A172 (cell line): Measurements from ENCODE around the gene CBARP. TPM values are rescaled to one million over a fixed set of nuclear protein-coding genes. Genes with fewer than 3 reads are reported as not detected.
"Not testable (repeated sequence)": the region's sequence is repeated elsewhere in the genome, so short reads cannot be mapped to it uniquely, and the experiment has no call there.

Experiments
- DNase-seq: peaks from one replicate; pipeline ENCODE4 v3.0.0-alpha.2; 2015; ENCODE audit warnings: low spot score
- total RNA-seq: library from RNA; depleted of rRNA; stranded (reverse); fragments of >200 nt; shearing (Covaris generic); gene quantifications from 2 replicates; pipeline ENCODE4 v1.2.3, GENCODE V29; 2014

The CBARP gene
- total RNA-seq, 1 experiment from 2014 or later = 0.95 TPM

GRCh38 chr19:1252821-1253513 is 15.2 kb upstream of the CBARP start:
- peak; percentile 96 for DNase-seq

GRCh38 chr19:1252221-1252820 is 14.5 kb upstream of the CBARP start:
- peak; percentile 87 for DNase-seq

DNA sequence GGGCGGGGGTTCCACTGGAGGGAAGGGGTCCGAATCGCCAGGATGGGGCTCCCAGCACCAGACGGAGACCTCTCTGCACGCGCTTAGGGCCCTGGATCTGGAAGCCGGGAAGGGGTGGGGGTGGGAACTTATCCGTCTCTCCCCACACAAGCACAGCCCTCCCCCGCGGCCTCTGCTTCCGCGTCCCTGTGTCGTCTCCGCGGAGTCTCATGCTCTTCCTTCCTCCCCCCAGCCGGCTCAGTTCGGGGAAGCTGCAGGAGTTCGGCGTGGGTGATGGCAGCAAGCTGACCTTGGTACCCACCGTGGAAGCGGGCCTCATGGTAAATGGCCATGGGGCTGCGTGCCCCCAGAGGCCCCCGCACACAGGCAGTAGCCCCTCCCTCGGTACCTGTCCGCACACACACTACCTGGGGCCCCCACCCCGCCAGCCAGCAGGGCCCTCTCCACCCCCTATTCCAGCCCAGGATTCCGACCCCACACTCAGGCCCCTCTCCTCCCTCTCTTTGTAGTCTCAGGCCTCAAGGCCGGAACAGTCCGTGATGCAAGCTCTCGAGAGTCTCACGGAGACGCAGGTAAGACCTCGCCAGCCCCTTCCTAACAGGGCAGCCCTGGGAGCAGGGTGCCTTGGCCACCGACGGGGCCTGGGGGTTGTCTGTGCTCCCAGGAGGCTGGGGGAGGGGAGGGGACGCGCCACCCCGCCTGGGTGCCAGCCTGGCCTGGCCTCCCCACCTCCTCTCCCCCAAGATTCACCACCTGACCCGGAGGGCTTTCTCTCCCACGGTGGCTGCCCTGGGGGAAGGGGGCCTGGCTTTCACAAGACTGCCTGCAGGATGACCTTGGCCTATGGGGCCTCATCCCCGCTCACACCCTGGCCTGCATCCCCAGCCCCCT is 13.8 kb upstream of the CBARP start:
- peak; percentile 64 for DNase-seq

DNA sequence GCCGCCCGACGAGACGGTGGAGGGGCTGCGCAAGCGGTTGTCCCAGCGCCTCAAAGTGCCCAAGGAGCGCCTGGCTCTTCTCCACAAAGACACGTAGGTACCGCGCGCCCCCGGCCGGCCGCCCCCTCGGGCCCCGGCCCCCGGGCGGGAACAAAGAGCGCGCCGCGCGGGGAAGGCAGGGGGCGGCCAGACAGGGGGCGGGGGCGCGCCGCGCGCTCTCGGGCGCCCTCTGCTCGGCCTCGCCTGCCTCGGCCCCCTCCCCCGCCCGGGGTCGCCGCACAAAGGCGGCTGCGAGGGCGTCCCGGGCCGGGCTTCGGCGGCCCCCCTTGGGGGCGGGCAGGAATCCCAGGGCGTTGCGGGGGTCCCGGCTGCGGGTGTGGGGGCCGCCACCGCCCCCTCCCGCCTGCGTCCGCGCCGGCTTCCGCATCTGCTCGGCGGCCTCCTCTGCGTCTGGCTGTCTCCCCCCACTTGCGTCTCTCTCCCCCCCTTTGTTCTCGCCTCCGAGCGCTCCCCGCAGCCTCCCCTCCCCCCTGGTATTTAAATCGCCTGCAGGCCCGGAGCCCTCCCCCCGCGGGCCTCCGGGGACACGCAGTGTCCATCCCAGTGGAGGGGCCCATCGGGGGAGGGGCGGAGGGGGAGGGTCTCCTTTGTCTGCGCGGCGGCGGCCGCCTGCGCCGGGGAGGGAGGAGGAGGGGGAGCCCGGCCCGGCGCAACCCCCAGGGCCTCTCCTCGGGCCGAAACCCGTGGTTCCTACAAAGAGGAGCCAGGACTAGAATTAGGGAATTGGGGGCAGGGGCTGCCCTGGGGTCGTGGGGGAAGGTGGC is 12.8 kb upstream of the CBARP start:
- peak; percentile 54 for DNase-seq

DNA sequence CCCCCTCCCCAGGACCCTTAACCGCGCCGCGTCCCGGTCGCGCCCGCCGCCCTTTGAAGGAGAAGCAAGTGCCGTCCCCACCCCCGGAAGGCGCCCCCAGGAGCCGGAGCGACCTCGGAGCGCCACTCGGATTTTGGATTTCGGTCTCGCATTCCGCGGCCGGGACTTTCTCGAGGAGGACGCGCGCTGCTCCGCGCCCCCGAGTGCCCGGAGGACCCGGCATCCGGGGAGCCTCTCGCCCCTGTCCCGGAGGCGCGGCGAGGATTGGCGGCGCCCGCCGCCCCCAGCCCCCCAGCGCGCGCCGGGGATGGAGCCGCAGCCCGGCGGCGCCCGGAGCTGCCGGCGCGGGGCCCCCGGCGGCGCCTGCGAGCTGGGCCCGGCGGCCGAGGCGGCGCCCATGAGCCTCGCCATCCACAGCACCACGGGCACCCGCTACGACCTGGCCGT is 12.2 kb upstream of the CBARP start:
- DNase-seq = no peak

GRCh38 chr19:1249298-1249989 is 11.6 kb upstream of the CBARP start:
- peak; percentile 97 for DNase-seq

DNA sequence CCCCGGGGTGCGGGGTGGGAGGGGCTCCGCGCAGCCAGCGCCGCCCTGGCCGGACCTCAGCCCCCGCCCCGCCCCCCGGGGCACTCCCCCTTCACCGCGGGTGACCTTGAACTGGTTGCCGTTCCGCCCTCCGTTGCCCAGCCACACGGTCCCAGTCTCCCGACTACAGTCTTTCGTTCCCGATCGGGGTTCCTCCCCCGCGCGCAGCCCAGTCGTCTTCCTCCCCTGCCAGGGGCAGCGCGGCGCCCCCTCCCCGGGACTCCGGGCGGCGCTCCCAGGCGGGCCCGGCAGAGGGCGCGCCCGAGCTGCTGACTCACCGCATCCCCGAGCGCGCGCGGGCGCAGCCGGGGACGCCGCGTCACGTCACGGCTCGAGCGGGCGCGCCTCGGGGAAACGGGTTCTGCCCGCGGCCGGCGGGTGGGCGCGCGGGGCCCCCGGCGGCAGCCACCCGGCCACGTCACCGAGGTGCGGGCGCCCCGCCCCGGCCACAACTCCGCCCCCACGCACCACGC is 11.0 kb upstream of the CBARP start:
- DNase-seq = no peak

GRCh38 chr19:1248139-1248785 is 10.5 kb upstream of the CBARP start, which contains the start of gene MIDN:
MIDN (plus strand) TSS chr19:1248583; CDS start chr19:1250297, 1,714 bp downstream.
- DNase-seq = peak; percentile 95

GRCh38 chr19:1247748-1248138 is 9.9 kb upstream of the CBARP start:
- DNase-seq = no peak

DNA sequence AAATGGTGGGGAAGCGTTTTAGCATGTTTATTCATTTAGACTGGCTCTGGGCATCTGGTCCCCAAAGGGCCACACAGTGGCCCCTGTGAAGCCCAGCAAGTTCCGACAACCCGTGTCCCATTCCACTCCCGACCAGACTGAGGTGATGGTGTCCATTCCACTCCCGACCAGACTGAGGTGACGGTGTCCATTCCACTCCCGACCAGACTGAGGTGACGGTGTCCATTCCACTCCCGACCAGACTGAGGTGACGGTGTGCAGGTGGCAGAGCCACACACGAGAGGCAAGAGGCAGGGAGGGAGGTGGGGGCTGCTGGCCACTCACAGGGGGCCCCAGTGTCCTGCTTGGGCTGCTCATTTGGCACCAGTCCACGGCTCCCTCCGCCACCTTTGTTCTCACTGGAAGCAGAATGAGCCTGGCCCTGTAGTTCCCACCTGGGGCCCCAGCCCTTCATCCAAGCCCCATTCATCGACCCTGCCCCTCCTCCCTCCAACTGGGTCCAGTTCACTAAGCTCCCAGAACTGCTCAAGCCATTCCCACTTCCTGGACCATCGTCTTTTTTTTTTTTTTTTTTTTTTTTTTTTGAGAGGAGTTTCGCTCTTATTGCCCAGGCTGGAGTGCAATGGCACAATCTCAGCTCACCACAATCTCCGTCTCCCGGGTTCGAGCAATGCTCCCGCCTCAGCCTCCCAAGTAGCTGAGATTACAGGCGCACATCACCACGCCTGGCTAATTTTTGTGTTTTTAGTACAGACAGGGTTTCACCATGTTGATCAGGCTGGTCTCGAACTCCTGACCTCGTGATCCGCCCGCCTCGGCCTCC is 8.7 kb upstream of the CBARP start:
- not testable (repeated sequence) for DNase-seq

DNA sequence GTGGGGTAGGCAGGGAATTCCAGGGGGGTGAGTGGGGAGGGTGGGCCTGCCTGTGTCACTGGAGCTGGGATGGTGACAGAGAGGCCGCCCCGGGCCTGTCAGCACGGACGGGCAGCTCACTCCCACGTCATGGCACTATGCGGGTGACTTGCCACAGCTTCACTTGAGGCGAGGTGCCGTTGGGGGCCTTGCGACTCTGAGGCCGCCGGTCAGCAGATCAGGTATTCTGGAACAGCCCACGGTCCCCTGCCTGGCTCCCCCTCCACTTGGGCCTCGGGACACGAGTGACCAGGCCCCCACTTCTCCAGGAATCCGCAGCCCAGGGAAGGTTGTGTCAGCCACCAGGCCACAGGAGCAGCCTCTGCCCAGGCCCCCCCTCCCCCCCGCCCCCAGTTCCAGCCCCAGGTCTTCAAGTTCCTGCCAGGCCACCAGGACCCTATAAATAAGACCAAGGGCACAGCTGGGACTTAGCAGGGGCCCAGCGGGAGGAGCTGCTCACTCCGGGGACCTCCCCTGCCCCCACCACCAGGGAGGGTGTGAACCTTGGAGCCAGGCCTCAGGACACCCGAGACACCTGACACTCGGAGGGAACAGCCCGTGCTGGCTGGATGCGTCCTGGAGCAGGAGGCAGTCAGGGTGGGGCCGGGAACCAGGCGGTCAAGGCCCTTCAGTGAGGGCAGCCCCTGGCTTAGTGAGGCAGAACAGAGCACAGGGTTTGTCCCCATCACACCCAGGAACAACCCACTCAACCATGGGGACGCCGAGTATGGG is 7.9 kb upstream of the CBARP start:
- no peak for DNase-seq

DNA sequence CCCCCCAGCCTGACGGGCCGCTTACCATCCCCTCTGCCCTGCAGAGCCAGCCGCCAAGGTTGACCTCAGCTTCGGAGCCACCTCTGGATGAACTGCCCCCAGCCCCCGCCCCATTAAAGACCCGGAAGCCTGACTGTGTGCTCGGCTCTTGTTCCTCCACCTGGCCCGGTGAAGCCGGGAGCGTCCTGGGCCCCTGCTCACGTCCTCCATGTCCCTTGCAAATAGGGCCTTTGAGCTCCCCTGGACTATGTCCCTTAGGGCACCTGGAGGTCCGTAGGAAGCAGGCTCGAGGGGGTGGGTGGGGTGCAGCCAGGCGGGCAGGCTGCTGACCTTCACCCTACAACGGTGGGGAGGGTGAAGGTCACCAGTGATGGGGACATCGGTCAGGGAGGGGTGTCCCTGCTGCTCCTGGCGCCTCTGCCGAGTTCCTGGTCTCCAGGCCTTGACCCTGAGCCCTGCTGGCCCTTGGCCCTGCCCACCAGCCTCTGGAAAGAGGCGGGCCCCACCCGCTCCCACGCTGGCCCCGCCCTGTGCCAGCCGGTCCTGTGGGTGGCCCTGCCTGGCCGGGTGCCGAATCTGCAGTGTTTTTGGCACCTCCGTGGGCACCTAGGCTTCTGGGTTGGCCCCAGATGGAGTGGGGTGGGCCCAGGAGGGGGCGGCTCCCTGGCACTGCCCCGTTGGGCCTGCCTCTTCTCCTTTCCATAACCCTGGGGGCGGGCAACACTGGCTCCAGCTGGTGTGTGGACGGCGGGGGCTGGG is 7.1 kb upstream of the CBARP start:
- no peak for DNase-seq

DNA sequence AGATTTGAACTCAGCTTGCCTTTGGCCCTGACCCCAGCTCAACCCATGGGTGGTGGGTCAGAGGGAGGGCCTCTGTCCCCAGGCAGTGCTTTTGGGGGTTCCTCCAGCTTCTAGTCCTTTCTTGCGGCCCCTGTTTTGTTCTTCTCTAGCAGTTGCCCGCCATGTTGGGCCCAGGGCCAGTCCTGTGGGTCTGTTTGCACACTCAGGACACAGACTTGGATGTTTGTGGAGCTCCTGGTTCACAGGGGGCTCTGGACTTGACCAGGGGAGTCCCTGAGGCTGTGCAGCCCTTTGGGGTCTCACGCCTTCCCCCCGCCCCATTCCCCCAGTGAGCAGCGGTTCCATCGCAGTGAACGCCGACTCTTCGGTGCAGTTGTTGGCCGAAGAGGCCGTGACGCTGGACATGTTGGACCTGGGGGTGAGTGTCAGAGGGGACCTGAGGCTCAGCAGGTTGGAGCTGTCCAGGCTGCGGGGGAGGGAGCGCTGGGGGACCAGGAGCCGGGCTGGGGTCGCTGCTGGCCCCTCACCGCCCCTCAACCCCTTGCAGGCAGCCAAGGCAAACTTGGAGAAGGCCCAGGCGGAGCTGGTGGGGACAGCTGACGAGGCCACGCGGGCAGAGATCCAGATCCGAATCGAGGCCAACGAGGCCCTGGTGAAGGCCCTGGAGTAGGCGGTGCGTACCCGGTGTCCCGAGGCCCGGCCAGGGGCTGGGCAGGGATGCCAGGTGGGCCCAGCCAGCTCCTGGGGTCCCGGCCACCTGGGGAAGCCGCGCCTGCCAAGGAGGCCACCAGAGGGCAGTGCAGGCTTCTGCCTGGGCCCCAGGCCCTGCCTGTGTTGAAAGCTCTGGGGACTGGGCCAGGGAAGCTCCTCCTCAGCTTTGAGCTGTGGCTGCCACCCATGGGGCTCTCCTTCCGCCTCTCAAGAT is 6.2 kb upstream of the CBARP start:
- peak; percentile 79 for DNase-seq

DNA sequence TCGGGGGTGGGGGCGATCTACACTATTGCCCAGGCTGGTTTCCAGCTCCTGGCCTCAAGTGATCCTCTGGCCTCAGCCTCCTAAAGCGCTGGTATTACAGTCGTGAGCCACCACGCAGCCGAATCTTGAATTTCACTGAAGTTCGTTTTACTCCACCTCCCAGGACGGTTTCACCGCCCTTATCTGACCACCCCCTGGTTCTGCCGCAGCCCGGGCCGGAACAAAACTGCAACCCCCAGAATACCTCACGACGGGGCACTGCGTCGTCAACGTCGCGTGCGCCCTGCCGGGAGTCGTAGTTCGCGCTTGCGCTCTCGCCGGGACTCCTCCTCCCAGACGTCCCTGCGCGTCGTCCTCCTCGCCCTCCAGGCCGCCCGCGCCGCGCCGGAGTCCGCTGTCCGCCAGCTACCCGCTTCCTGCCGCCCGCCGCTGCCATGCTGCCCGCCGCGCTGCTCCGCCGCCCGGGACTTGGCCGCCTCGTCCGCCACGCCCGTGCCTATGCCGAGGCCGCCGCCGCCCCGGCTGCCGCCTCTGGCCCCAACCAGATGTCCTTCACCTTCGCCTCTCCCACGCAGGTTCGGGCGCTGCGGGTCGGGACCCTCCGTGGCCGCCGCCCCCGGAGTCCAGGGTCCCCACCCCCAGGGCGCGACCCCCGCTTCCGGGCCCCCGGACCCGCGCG is 3.8 kb upstream of the CBARP start, which contains the start of gene ATP5F1D:
Gene ATP5F1D, plus strand, starts transcription at position 335 of the 679 bp plus-strand sequence. Its CDS starts 100 bp downstream, at position 435.
- peak; percentile 91 for DNase-seq

DNA sequence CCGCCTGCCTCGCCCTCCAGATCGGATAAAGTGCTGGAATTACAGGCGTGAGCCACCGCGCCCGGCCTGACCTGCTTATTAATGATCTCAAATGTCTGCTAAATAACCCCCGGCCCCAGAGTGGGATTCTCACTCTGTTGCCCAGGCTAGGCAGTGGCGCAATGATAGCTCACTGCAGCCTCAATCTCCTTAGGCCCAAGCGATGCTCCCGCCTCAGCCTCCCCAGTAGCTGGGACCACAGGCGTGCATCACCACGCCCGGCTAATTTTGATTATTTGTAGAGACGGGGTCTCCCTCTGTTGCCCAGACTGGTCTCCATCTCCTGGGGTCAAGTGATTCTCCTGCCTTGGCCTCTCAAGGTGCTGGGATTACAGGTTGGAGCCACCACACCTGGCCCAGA is 3.1 kb upstream of the CBARP start:
- no peak for DNase-seq
